NCI-H2196 (cell line): ENCODE results near the gene FBXL13.
"Not testable (repeated sequence)": the region's sequence is repeated elsewhere in the genome, so short reads cannot be mapped to it uniquely, and the experiment has no call there.

Experiments
- DNase-seq: peaks from one replicate; lab custom pipeline; 2025; ENCODE audit not compliant: unreplicated experiment; lab: John Stamatoyannopoulos, UW

FBXL13 gene

GRCh38 chr7:102829075-102829474 is 245.5 kb downstream of the FBXL13 start:
- no peak for DNase-seq

- DNase-seq: no peak
Measured at GRCh38 chr7:102828286-102828685, 246.3 kb downstream of the FBXL13 start.

- no peak for DNase-seq
Measured at GRCh38 chr7:102823390-102824119, 251.0 kb downstream of the FBXL13 start.

- no peak for DNase-seq
Measured at GRCh38 chr7:102821994-102822747, 252.4 kb downstream of the FBXL13 start.

GRCh38 chr7:102819151-102819550 is 255.4 kb downstream of the FBXL13 start:
- no peak for DNase-seq

- no peak for DNase-seq
Measured at GRCh38 chr7:102817616-102818573, 256.7 kb downstream of the FBXL13 start.

GRCh38 chr7:102814025-102814471 is 260.5 kb downstream of the FBXL13 start:
- no peak for DNase-seq

GRCh38 chr7:102813191-102814024 is 261.2 kb downstream of the FBXL13 start:
- no peak for DNase-seq

GRCh38 chr7:102811942-102812678 is 262.5 kb downstream of the FBXL13 start:
- no peak for DNase-seq

GRCh38 chr7:102810916-102811315 is 263.7 kb downstream of the FBXL13 start:
- DNase-seq: no peak

GRCh38 chr7:102806613-102807012 is 268.0 kb downstream of the FBXL13 start:
- no peak for DNase-seq

- DNase-seq: not testable (repeated sequence)
Measured at GRCh38 chr7:102795987-102796595, 278.5 kb downstream of the FBXL13 start.

- not testable (repeated sequence) for DNase-seq
Measured at GRCh38 chr7:102794567-102794966, 280.0 kb downstream of the FBXL13 start.

GRCh38 chr7:102791831-102792230 is 282.8 kb downstream of the FBXL13 start:
- DNase-seq: not testable (repeated sequence)

GRCh38 chr7:102791367-102791766 is 283.2 kb downstream of the FBXL13 start:
- not testable (repeated sequence) for DNase-seq

- DNase-seq: not testable (repeated sequence)
Measured at GRCh38 chr7:102790364-102791100, 284.1 kb downstream of the FBXL13 start.

- DNase-seq: not testable (repeated sequence)
Measured at GRCh38 chr7:102788770-102789169, 285.8 kb downstream of the FBXL13 start.

- DNase-seq: not testable (repeated sequence)
Measured at GRCh38 chr7:102780926-102781325, 293.7 kb downstream of the FBXL13 start.
